Right atrium auricular region (tissue), 2 donors: Measurements from ENCODE around the gene DDX1. TPM values are rescaled to one million over a fixed set of nuclear protein-coding genes. Genes with fewer than 3 reads are reported as not detected.
"Not testable (repeated sequence)": the region's sequence is repeated elsewhere in the genome, so short reads cannot be mapped to it uniquely, and the experiment has no call there.

ENCODE experiments used
- DNase-seq: peaks from one replicate; pipeline ENCODE4 v3.0.0-alpha.2; 2019; ENCODE audit warnings: low spot score
- H3K27ac ChIP-seq, 2 donors: fragments of 200-600 bp; sonication (generic); 1 replicate in 1 of 2; 2 replicates in 1 of 2; pipeline ENCODE4 v1.5.1; 2016 to 2019
- H3K27me3 ChIP-seq, 2 donors: fragments of 200-600 bp; sonication (generic); one replicate each; pipeline versions ENCODE4 v1.5.1 to v1.6.0; 2017 to 2019
- H3K36me3 ChIP-seq: fragments of 200-600 bp; sonication (generic); one replicate; pipeline ENCODE4 v1.5.1; 2016
- H3K4me1 ChIP-seq, 2 donors: fragments of 200-600 bp; sonication (generic); one replicate each; pipeline versions ENCODE4 v1.5.1 to v1.6.0; 2017 to 2019
- H3K4me3 ChIP-seq, 2 donors: fragments of 200-600 bp; sonication (generic); 1 replicate in 1 of 2; 2 replicates in 1 of 2; pipeline ENCODE4 v1.5.1; 2017 to 2019; ENCODE audit warnings: mild to moderate bottlenecking in 1 of 2, moderate library complexity in 1 of 2
- H3K9me3 ChIP-seq, 2 donors: fragments of 200-600 bp; sonication (generic); one replicate each; pipeline ENCODE4 v1.5.1; 2019
- CTCF ChIP-seq, 2 donors: fragments of 200-600 bp; sonication (generic); IDR thresholded peaks; one replicate each; pipeline ENCODE4 v1.5.1; 2019; ENCODE audit warnings: antibody characterized with exemption in 2 of 2
- total RNA-seq, 2 donors: library from RNA; depleted of rRNA; stranded (reverse); fragments of >200 nt; gene quantifications; one replicate each; pipeline ENCODE4 v1.1.0, GENCODE V29; 2016

Gene DDX1
- total RNA-seq, 2 donors from 2014 or later = 60.1 to 75.9 TPM

GRCh38 chr2:15679386-15679924 lies 87.8 kb downstream of the DDX1 start:
- DNase-seq = no peak
- H3K4me3 ChIP-seq = no peak overlapping the region
- H3K4me1 ChIP-seq = no peaks in the 10 kb centered on the region
- no peaks in the 10 kb centered on the region for H3K36me3 ChIP-seq
- TF ChIP-seq CTCF (IDR thresholded peaks at IDR 0.05) = no peak
- H3K9me3 ChIP-seq = no peaks in the 10 kb centered on the region
- no peaks in the 10 kb centered on the region for H3K27me3 ChIP-seq
- H3K27ac ChIP-seq = no peak overlapping the region

- DNase-seq, H3K4me3 ChIP-seq, H3K27me3 ChIP-seq, H3K27ac ChIP-seq, H3K36me3 ChIP-seq, H3K9me3 ChIP-seq, H3K4me1 ChIP-seq: not testable (repeated sequence)
Observed at GRCh38 chr2:15680132-15680531, 88.5 kb downstream of the DDX1 start.

Other genes with a start within 250 kb of the DDX1 start
- 10 to 100 TPM; 31.1 to 39.1 TPM for gene NBAS, start 30.5 kb upstream of the DDX1 start, total RNA-seq